Endothelial cell (in vitro differentiated cells): ENCODE results near the gene PCDHGA1. TPM values are rescaled to one million over a fixed set of nuclear protein-coding genes. Genes with fewer than 3 reads are reported as not detected.
"Not testable (repeated sequence)": the region's sequence is repeated elsewhere in the genome, so short reads cannot be mapped to it uniquely, and the experiment has no call there.

Experiments
- DNase-seq: peaks from one replicate; pipeline ENCODE4 v3.0.0; 2021; ENCODE audit warnings: low spot score
- H3K27ac Mint-ChIP-seq: one replicate; pipeline ENCODE4 v1.8.0; 2021; ENCODE audit warnings: mixed read lengths, inconsistent platforms; ENCODE audit not compliant: unreplicated experiment
- H3K27me3 Mint-ChIP-seq: one replicate; pipeline ENCODE4 v1.8.0; 2021; ENCODE audit warnings: mild to moderate bottlenecking, moderate library complexity, mixed read lengths, inconsistent platforms; ENCODE audit not compliant: unreplicated experiment
- H3K36me3 Mint-ChIP-seq: one replicate; pipeline ENCODE4 v1.8.0; 2021; ENCODE audit warnings: mild to moderate bottlenecking, low read depth, mixed read lengths, inconsistent platforms; ENCODE audit not compliant: unreplicated experiment
- H3K4me1 Mint-ChIP-seq: one replicate; pipeline ENCODE4 v1.8.0; 2021; ENCODE audit warnings: mild to moderate bottlenecking, mixed read lengths, inconsistent platforms; ENCODE audit not compliant: unreplicated experiment
- H3K4me3 Mint-ChIP-seq: one replicate; pipeline ENCODE4 v1.8.0; 2021; ENCODE audit warnings: mild to moderate bottlenecking, mixed read lengths, inconsistent platforms; ENCODE audit not compliant: unreplicated experiment
- H3K9me3 Mint-ChIP-seq: one replicate; pipeline ENCODE4 v1.8.0; 2021; ENCODE audit warnings: mixed read lengths, inconsistent platforms; ENCODE audit not compliant: unreplicated experiment
- total RNA-seq: library from RNA; stranded (reverse); fragmentation: NEBNext Ultra II Directional; extraction: Animal tissue kit (Norgen Biotek cat#: 25700); gene quantifications from one replicate; pipeline ENCODE4 v1.2.1, GENCODE V29; 2021; ENCODE audit not compliant: unreplicated experiment
- TF ChIP-seq, protein P1 (sequence below): fragments of 200-600 bp; sonication (generic); IDR thresholded peaks from one replicate; pipeline ENCODE4 v1.5.0; 2021; ENCODE audit warnings: antibody characterized with exemption; ENCODE audit not compliant: unreplicated experiment

The PCDHGA1 gene
- total RNA-seq, 1 donor from 2014 or later: 1.4 TPM

DNA sequence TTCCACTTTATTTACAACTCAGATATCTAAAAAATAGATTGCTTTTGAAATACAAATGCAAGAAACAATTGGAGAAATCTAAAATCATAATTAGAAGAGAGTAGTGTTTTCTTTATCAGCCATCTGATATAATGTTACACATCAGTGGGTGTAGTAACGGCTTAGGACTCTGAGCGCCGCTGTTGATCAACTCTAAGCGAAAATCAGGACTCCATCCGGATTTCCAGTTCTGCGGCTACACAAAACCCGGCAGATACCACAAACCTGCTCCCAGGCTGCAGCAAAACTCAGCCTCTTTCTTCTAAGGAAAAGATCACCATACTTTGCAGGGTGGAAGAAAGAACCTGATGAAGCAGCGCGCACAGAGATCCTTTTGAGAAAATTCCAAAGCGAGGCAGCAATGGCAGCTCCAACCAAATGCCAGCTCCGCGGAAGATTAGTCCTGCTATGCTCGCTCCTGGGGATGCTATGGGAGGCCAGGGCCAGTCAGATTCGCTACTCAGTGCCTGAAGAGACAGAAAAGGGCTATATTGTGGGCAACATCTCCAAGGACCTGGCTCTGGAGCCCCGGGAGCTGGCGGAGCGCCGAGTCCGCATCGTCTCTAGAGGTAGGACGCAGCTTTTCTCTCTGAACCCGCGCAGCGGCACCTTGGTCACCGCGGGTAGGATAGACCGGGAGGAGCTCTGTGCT, 72.4 kb downstream of the PCDHGA1 start, which contains the start of gene PCDHGA9:
Gene PCDHGA9, plus strand, starts transcription at position 226 of the 691 bp plus-strand sequence. Its CDS starts 175 bp downstream, at position 401.
- H3K4me1 Mint-ChIP-seq: peaks cover 7% of the 10 kb centered on the region
- H3K27ac Mint-ChIP-seq: no peak within 1 kb of the TSS
- peaks cover 19% of the 10 kb centered on the region for H3K9me3 Mint-ChIP-seq
- H3K27me3 Mint-ChIP-seq: peaks cover 2% of the 10 kb centered on the region
- no peak for DNase-seq
- H3K4me3 Mint-ChIP-seq: peak within 1 kb of the TSS; percentile 26
- TF ChIP-seq, protein P1, sequence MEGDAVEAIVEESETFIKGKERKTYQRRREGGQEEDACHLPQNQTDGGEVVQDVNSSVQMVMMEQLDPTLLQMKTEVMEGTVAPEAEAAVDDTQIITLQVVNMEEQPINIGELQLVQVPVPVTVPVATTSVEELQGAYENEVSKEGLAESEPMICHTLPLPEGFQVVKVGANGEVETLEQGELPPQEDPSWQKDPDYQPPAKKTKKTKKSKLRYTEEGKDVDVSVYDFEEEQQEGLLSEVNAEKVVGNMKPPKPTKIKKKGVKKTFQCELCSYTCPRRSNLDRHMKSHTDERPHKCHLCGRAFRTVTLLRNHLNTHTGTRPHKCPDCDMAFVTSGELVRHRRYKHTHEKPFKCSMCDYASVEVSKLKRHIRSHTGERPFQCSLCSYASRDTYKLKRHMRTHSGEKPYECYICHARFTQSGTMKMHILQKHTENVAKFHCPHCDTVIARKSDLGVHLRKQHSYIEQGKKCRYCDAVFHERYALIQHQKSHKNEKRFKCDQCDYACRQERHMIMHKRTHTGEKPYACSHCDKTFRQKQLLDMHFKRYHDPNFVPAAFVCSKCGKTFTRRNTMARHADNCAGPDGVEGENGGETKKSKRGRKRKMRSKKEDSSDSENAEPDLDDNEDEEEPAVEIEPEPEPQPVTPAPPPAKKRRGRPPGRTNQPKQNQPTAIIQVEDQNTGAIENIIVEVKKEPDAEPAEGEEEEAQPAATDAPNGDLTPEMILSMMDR: no peak
- H3K36me3 Mint-ChIP-seq: peaks cover 40% of the 10 kb centered on the region

DNA sequence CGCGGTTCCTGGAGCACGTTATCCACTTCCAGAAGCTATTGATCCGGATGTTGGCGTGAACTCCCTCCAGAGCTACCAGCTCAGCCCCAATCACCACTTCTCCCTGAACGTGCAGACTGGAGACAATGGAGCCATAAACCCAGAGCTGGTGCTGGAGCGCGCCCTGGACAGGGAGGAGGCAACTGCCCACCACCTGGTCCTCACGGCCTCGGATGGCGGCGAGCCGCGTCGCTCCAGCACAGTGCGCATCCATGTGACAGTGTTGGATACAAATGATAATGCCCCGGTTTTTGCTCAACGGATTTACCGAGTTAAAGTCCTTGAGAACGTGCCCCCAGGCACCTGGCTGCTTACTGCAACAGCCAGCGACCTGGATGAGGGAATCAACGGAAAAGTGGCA, 73.1 kb downstream of the PCDHGA1 start:
- peaks cover 19% of the 10 kb centered on the region for H3K9me3 Mint-ChIP-seq
- peaks cover 2% of the 10 kb centered on the region for H3K27me3 Mint-ChIP-seq
- peaks cover 44% of the 10 kb centered on the region for H3K36me3 Mint-ChIP-seq
- TF ChIP-seq, protein P1: no peak
- no peak overlapping the region for H3K27ac Mint-ChIP-seq
- peak overlapping the region; percentile 26 for H3K4me3 Mint-ChIP-seq
- DNase-seq: no peak
- H3K4me1 Mint-ChIP-seq: peaks cover 8% of the 10 kb centered on the region

DNA sequence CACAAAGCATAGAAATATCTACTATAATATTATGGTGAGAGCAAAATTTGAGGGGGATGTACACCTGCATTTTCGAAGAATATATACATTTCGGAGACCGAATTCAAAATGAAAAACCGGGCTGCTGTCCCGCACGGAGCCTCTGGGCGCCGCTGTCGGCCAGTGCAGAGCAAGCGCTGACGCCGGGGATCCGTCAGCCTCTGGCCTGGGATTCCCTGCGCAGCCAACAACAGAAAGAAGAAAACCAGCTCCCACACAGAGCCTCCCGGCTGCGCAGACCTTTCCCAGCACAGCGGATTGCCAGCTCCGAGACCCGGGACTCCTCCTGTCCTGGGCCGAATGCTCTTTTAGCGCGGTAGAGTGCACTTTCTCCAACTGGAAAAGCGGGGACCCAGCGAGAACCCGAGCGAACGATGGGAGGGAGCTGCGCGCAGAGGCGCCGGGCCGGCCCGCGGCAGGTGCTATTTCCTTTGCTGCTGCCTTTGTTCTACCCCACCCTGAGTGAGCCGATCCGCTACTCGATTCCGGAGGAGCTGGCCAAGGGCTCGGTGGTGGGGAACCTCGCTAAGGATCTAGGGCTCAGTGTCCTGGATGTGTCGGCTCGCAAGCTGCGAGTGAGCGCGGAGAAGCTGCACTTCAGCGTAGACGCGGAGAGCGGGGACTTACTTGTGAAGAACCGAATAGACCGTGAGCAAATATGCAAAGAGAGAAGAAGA, 77.6 kb downstream of the PCDHGA1 start, which contains the start of gene PCDHGB6:
Gene PCDHGB6, plus strand, starts transcription at position 232 of the 716 bp plus-strand sequence. Its CDS starts 182 bp downstream, at position 414.
- Mint-ChIP-seq H3K36me3 (peaks cover 42% of the 10 kb centered on the region), H3K4me1 (peaks cover 24% of the 10 kb centered on the region), H3K9me3 (peaks cover 10% of the 10 kb centered on the region), H3K4me3 (peak within 1 kb of the TSS; percentile 97), H3K27ac (peak within 1 kb of the TSS; percentile 93)
- H3K27me3 Mint-ChIP-seq: not testable (repeated sequence)
- TF ChIP-seq, protein P1: peak; percentile 89
- peak; percentile 87 for DNase-seq

DNA sequence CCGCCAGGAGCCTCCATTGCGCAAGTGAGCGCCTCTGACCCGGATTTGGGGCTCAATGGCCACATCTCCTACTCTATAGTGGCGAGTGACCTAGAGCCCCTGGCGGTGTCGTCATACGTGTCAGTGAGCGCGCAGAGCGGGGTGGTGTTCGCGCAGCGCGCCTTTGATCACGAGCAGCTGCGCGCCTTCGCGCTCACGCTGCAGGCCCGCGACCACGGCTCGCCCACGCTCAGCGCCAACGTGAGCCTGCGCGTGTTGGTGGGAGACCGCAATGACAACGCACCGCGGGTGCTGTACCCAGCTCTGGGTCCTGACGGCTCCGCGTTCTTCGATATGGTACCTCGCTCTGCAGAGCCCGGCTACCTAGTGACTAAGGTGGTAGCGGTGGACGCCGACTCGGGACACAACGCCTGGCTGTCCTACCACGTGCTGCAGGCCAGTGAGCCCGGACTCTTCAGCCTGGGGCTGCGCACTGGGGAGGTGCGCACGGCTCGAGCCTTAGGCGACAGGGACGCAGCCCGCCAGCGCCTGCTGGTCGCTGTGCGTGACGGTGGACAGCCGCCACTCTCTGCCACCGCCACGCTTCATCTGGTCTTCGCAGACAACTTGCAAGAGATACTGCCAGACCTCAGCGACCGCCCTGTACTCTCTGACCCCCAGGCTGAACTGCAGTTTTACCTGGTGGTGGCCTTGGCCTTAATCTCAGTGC, 79.4 kb downstream of the PCDHGA1 start:
- Mint-ChIP-seq H3K27me3 (peaks cover 8% of the 10 kb centered on the region), H3K27ac (no peak overlapping the region), H3K9me3 (peaks cover 15% of the 10 kb centered on the region), H3K4me3 (peak overlapping the region; percentile 97), H3K4me1 (peaks cover 38% of the 10 kb centered on the region), H3K36me3 (peaks cover 48% of the 10 kb centered on the region)
- TF ChIP-seq, protein P1: no peak
- no peak for DNase-seq
